ENCODE results near the gene THSD4.

Gene THSD4

GRCh38 chr15:71688509-71689094, 573.3 kb downstream of the THSD4 start:
- no peak for DNase-seq (ENCODE audit: low read depth)

DNA sequence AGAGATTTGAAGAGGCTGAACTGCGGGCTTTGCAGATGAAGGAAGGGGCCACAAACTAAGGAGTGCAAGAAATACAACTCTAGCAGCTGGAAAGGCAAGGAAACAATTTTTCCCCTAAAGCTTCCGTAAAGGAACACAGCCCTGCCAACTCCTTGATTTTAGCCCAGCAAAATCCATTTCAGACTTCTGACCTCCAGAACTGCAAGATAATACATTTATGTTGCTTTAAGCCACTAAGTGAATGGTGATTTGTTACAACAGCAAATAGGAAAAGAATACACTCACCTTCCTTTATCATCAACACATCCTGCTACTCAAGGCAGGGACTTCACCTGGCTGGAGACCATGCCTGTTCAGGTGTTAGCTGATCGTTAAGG, 575.8 kb downstream of the THSD4 start:
- no peak for DNase-seq (ENCODE audit: low read depth)

GRCh38 chr15:71691458-71692417, 576.5 kb downstream of the THSD4 start:
- DNase-seq (ENCODE audit: low read depth) = no peak

GRCh38 chr15:71697236-71697635, 582.0 kb downstream of the THSD4 start:
- DNase-seq (ENCODE audit: low read depth) = no peak

- no peak for DNase-seq (ENCODE audit: low read depth)
Observed at GRCh38 chr15:71698030-71698429, 582.8 kb downstream of the THSD4 start.

GRCh38 chr15:71698742-71699141, 583.5 kb downstream of the THSD4 start:
- no peak for DNase-seq (ENCODE audit: low read depth)

- DNase-seq (ENCODE audit: low read depth) = no peak
Observed at GRCh38 chr15:71699977-71700376, 584.7 kb downstream of the THSD4 start.

DNA sequence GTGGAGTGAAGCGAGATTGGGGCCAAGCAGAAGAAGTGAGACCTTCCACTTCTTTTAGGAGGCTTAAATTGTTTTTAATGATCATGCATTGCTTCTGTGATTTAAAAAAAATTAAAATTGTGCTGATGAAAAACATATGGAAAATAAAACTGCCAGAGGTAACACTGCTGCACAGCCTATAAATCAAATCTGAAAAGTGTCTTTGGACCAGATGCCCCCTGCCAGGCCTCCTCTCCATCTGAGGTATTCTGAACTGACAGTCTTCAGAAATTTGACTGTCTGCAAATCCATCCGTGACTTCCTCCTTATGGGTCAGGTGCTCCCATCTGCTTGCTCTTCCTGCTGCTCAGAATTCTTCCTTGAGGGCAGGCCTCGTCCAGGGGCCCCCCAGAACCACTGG, 586.5 kb downstream of the THSD4 start:
- no peak for DNase-seq (ENCODE audit: low read depth)

- no peak for DNase-seq (ENCODE audit: low read depth)
Observed at GRCh38 chr15:71702496-71702895, 587.2 kb downstream of the THSD4 start.

GRCh38 chr15:71705151-71705550, 589.9 kb downstream of the THSD4 start:
- no peak for DNase-seq (ENCODE audit: low read depth)

- no peak for DNase-seq (ENCODE audit: low read depth)
Observed at GRCh38 chr15:71706461-71707229, 591.4 kb downstream of the THSD4 start.

- DNase-seq (ENCODE audit: low read depth) = no peak
Observed at GRCh38 chr15:71707230-71708050, 592.2 kb downstream of the THSD4 start.

GRCh38 chr15:71708051-71708429, 592.8 kb downstream of the THSD4 start:
- DNase-seq (ENCODE audit: low read depth) = no peak

GRCh38 chr15:71708741-71709140, 593.5 kb downstream of the THSD4 start:
- no peak for DNase-seq (ENCODE audit: low read depth)

- DNase-seq (ENCODE audit: low read depth) = no peak
Observed at GRCh38 chr15:71709808-71710418, 594.6 kb downstream of the THSD4 start.

- DNase-seq (ENCODE audit: low read depth) = no peak
Observed at GRCh38 chr15:71712182-71712581, 596.9 kb downstream of the THSD4 start.

- no peak for DNase-seq (ENCODE audit: low read depth)
Observed at GRCh38 chr15:71713191-71713809, 598.0 kb downstream of the THSD4 start.

GRCh38 chr15:71715914-71716313, 600.6 kb downstream of the THSD4 start:
- no peak for DNase-seq (ENCODE audit: low read depth)

DNA sequence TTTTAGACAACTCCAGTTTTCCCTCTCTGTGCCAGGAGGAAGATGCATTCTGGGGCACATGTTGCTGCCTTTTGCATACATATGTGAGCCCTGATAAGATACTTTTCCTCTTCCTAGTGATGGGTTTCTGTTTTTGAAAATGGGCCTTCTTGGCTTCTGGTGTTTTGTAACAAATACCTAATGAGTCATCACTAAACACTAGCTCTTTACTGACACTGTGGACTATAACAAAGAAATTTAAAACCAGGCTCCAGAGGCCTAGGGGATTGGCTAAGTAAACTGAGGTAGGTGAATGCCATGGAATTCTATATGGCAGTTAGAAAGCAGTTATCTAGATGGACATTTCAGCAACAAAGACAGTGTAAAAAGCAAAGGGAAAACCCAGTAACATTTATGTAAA, 601.7 kb downstream of the THSD4 start:
- no peak for DNase-seq (ENCODE audit: low read depth)

GRCh38 chr15:71718116-71718910, 603.0 kb downstream of the THSD4 start:
- no peak for DNase-seq (ENCODE audit: low read depth)
